ENCODE data around the gene ZFR.
"Not testable (repeated sequence)": the region's sequence is repeated elsewhere in the genome, so short reads cannot be mapped to it uniquely, and the experiment has no call there.

Gene ZFR

GRCh38 chr5:32434221-32434620 lies 10.3 kb downstream of the ZFR start:
- DNase-seq (ENCODE audit: low read depth) = no peak
- no peak overlapping the region for H3K4me3 ChIP-seq (ENCODE audit: low read depth, low read length)
- no peak for TF ChIP-seq CTCF (IDR thresholded peaks at IDR 0.05; ENCODE audit: control insufficient read depth, extremely low read depth, insufficient read depth)

GRCh38 chr5:32432633-32433032 lies 11.9 kb downstream of the ZFR start:
- no peak for DNase-seq (ENCODE audit: low read depth)
- no peak for TF ChIP-seq CTCF (IDR thresholded peaks at IDR 0.05; ENCODE audit: control insufficient read depth, extremely low read depth, insufficient read depth)

GRCh38 chr5:32430825-32431224 lies 13.7 kb downstream of the ZFR start:
- H3K4me3 ChIP-seq (ENCODE audit: low read depth, low read length); DNase-seq (ENCODE audit: low read depth): not testable (repeated sequence)

More at GRCh38 chr5:32432633-32433032, 11.9 kb downstream of the ZFR start:
- no peak overlapping the region for H3K4me3 ChIP-seq (ENCODE audit: low read depth, low read length)

GRCh38 chr5:32428426-32428825 lies 16.1 kb downstream of the ZFR start:
- no peak for TF ChIP-seq CTCF (IDR thresholded peaks at IDR 0.05; ENCODE audit: control insufficient read depth, extremely low read depth, insufficient read depth)
- no peak overlapping the region for H3K4me3 ChIP-seq (ENCODE audit: low read depth, low read length)
- DNase-seq (ENCODE audit: low read depth) = peak; percentile 70

- no peak for DNase-seq (ENCODE audit: low read depth)
- no peak for TF ChIP-seq CTCF (IDR thresholded peaks at IDR 0.05; ENCODE audit: control insufficient read depth, extremely low read depth, insufficient read depth)
Measured at GRCh38 chr5:32426440-32427151, 17.9 kb downstream of the ZFR start.

GRCh38 chr5:32422697-32423096 lies 21.8 kb downstream of the ZFR start:
- no peak for TF ChIP-seq CTCF (IDR thresholded peaks at IDR 0.05; ENCODE audit: control insufficient read depth, extremely low read depth, insufficient read depth)
- no peak for DNase-seq (ENCODE audit: low read depth)
- no peak overlapping the region for H3K4me3 ChIP-seq (ENCODE audit: low read depth, low read length)

More at GRCh38 chr5:32426440-32427151, 17.9 kb downstream of the ZFR start:
- no peak overlapping the region for H3K4me3 ChIP-seq (ENCODE audit: low read depth, low read length)

GRCh38 chr5:32421075-32421474 lies 23.5 kb downstream of the ZFR start:
- no peak for TF ChIP-seq CTCF (IDR thresholded peaks at IDR 0.05; ENCODE audit: control insufficient read depth, extremely low read depth, insufficient read depth)
- no peak overlapping the region for H3K4me3 ChIP-seq (ENCODE audit: low read depth, low read length)
- DNase-seq (ENCODE audit: low read depth) = no peak
